HG02973 (cell line): ENCODE results near the gene FBXW8.

Source experiments
- ATAC-seq: cut with Tn5 transposase; IDR thresholded peaks from one replicate; pipeline ENCODE4 v1.9.1; 2021; ENCODE audit warnings: moderate library complexity; ENCODE audit not compliant: unreplicated experiment

Gene FBXW8, protein sequence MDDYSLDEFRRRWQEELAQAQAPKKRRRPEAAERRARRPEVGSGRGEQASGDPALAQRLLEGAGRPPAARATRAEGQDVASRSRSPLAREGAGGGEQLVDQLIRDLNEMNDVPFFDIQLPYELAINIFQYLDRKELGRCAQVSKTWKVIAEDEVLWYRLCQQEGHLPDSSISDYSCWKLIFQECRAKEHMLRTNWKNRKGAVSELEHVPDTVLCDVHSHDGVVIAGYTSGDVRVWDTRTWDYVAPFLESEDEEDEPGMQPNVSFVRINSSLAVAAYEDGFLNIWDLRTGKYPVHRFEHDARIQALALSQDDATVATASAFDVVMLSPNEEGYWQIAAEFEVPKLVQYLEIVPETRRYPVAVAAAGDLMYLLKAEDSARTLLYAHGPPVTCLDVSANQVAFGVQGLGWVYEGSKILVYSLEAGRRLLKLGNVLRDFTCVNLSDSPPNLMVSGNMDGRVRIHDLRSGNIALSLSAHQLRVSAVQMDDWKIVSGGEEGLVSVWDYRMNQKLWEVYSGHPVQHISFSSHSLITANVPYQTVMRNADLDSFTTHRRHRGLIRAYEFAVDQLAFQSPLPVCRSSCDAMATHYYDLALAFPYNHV

GRCh38 chr12:116910645-116911451 is at the start of gene FBXW8:
TSS of gene FBXW8 (plus strand) at chr12:116910950. CDS start at chr12:116911038, 88 bp downstream.
- ATAC-seq: peak; percentile 88

- peak; percentile 88 for ATAC-seq
Measured at GRCh38 chr12:116861320-116861719, 49.4 kb upstream of the FBXW8 start.

DNA sequence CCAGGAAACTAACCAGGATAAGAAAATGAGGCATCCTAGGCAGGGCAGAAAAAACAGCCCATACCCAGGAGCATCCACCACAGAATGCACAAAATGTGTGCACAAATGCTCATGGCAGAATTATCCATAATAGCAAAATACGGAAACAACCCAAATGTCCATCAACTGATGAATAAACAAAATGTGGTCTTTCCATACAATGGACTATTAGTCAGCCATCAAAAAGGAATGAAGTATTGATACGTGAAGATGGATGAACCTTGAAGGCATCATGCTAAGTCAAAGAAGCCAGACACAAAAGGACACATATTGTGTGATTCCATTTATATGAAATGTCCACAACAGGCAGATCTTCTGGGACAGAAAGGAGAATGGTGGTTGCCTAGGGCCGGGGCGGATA is 48.6 kb upstream of the FBXW8 start:
- no peak for ATAC-seq

DNA sequence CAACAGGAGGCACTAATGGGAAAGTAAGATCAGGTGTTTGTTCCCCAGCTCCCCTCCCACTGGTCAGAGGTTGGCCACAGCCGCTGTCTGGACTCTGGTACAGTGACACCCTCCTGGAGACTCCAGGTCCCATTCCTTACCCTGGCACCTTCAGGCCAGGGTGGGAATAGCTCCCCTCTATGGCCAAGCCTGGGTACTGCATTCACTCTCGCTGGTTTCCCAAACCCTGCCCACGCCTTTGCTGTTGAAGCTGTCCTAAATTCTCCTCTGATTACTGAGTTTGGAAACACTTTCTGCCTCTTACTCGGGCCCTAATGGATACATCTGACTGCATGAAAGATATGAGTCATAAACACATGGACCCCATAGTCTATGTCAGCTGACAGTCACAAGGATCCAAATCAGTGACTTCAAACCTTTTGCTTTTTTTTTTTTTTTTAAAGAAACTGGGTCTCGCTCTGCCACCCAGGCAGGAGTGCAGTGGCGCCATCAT is 47.4 kb upstream of the FBXW8 start:
- no peak for ATAC-seq

DNA sequence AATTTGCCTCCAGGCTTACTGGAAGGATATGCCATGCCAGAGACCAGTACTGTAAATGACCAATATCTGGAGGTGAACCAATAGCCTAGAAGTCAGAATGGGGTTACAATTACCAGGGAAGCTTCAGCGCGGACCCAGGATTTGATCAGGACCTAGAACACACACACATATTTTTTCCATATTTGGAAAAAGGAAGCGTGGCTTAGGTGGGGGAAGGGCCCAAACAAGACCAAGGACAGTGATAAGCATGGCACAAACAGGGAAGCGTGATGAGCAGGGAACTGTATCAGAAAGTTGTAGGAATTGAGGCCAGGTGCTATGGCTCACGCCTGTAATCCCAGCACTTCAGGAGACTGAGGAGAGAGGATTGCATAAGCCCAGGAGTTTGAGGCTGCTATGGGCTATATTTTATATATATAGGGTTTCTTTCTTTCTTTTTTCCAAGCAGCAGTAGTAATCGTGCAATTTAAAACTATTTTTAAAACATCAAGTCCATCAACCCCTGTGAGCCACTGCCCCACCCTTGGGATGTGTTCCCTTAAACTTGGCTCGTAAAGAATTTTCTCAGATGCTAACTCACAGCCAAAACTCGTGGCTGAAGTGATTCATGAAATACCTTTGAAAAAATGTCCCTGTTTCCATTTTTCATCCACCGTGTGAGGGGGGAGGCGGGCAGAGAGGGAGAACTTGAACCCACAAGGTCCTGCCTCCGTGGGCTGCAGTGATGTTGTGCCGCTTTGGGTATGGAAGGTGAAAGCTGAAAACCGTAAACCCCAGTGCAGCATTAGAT is 46.2 kb upstream of the FBXW8 start:
- ATAC-seq: no peak

DNA sequence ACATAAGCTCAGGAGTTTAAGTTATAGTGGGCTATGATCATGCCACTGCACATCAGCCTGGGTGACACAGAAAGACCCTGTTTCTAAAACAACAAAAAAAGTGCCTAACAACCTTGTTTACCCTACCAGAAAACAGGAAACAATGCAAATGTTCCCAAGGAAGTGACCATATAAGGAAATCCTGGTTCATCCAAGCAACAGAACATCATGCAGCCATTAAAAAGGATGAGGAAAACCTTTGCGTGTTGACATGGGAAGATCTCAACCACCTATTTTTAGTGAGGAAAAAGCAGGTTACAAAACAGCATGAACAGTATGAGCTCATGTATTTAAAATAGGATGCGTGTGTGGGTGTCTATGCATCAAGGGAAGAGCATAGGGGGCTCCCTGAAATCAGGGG is 43.2 kb upstream of the FBXW8 start:
- ATAC-seq: no peak

DNA sequence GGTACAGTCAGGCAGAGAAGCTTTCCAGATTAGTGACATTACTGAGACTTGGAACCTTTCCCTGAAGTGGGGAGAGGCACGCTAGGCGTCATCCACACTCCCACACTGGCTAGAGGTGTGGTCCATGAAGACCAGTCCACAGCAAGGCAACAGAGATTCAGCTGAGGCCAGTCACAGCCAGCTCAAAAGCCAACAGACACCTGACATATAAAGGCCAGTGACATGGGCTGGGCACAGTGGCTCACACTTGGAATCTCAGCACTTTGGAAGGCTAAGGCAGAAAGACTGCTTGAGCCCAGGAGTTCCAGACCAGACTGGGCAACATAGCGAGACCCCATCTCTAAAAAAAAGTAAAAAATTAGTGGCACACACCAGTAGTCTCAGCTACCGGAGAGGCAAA is 40.4 kb upstream of the FBXW8 start:
- ATAC-seq: no peak

DNA sequence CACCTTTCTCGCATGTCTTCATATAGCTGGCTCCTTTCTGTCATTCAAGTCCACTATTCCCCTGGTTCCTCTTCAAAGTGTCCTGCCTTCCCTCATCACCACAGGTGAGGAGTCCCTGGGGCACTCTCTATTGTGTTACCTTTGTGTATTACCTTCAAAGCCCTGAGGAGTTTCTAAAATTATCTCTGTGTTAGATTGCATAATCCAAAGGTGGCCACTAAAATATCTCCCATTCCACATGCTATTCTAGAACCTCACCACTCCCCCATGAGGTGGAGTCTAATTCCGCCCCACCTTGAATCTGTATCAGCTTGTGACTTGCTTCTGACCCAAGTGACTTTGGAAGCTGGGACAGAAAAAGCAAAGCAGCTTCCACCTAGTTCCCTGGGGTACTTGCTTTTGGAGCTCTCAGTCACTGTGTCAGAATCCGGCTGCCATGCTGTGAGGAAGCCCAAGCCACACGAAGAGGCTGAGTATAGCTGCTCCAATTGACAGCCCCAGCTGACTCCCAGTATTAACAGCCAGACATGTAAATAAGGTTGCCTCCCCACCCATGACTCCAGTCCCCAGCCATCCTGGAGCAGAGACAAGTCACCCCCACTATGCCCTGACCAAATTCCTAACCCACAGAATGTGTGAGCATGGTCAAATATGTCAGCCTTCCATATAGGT is 36.3 kb upstream of the FBXW8 start:
- no peak for ATAC-seq

- ATAC-seq: no peak
Measured at GRCh38 chr12:116876151-116876869, 34.4 kb upstream of the FBXW8 start.

GRCh38 chr12:116878567-116879508 is 31.9 kb upstream of the FBXW8 start:
- ATAC-seq: no peak

GRCh38 chr12:116879509-116880212 is 31.1 kb upstream of the FBXW8 start:
- no peak for ATAC-seq

DNA sequence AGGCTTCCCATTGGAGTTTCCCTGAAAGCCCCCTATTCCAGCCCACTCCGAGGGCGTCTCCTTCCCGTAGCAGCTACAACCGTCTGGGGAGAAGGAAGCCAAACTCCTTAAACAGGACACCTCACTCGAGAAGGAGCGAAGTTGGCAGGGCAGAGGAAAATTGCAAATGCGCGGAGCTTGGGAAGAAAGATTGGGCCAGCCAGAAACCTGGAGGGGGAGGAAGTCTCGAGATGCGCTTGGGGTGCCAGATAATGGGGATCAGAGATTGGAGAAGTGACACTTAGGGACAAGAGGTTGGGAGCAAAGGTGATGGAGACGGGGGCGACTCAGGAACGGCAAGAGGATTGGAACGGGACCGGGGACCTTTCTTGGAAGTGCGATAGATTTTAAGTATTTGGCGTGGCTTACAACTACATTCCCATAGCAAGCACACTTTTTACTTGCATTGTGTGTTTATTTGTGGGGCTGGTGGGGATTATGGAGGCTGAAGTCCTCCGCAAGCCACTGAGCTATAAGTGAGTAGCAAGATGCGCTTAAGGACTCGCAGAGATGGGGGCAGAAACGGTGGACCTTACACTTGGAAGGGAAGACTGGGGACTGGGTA is 30.4 kb upstream of the FBXW8 start:
- no peak for ATAC-seq

GRCh38 chr12:116880817-116881324 is 29.9 kb upstream of the FBXW8 start:
- peak; percentile 49 for ATAC-seq

- ATAC-seq: no peak
Measured at GRCh38 chr12:116881325-116881876, 29.3 kb upstream of the FBXW8 start, which contains the start of gene HRK. TSS of gene HRK (minus strand) at chr12:116881441. CDS start at chr12:116881307, 134 bp downstream.

GRCh38 chr12:116881877-116882507 is 28.8 kb upstream of the FBXW8 start:
- no peak for ATAC-seq

DNA sequence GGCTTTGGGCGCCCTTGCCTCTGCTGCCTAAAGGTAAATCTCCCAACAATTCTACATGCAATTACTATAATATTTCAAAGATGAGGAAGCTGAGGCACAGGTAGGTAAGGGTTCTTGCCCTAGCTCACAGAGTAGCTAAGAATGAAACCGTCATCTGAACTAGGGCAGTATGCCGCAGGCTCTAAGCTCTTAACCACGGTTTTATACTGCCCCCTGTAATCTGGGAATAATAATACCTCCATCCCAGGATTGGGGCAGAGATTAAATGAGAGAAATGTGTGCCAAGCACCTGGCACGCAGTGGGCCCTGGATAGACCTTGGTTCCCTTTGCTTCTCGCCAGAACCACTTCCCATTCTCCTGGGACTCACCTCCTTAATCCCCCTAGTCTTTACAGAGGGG is 28.0 kb upstream of the FBXW8 start:
- no peak for ATAC-seq
